Activated CD8-positive, alpha-beta memory T cell treated with anti-CD3 and anti-CD28 coated beads, Interleukin-2, amount 50 U/mL, for 4 hours (primary cell): ENCODE measurements around the gene STXBP4.

ENCODE experiments used
- DNase-seq: peaks from one replicate; pipeline ENCODE4 v3.0.0-alpha.2; 2020

Gene STXBP4

GRCh38 chr17:55133583-55133982, 165.0 kb downstream of the STXBP4 start:
- no peak for DNase-seq

DNA sequence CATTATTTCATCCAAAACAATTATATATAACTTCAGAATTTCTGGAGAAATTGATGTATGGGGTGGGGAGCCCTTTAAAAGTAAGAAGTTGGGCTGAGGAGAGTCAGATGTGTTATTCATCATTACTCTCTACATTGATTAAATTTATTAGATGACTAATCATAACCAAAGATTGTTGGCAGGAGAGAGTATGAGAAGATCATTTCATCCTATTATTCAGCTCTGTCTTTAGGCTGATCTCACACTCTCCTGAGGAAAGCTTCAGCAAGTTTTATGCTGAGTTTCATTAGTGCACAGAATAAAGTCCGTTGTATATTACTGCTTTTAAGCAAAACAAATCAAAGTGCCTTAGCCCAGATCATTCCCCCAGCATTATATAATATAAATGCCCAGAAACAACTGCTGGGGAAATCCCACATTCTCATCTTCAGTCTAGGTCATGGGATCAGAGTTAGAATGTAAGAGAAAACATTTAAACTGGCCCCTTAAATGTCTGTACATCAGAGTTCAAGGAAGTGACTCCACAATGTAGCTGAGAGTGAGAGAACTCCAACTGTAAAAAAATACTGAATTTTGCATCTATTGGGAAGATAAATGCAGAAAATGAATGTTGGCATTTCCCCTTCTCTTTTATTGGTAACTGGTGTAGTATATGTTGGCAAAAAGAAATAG, 166.1 kb downstream of the STXBP4 start:
- no peak for DNase-seq

- DNase-seq, result no peak
These were observed 172.2 kb downstream of the STXBP4 start for GRCh38 chr17:55140809-55141208.

DNA sequence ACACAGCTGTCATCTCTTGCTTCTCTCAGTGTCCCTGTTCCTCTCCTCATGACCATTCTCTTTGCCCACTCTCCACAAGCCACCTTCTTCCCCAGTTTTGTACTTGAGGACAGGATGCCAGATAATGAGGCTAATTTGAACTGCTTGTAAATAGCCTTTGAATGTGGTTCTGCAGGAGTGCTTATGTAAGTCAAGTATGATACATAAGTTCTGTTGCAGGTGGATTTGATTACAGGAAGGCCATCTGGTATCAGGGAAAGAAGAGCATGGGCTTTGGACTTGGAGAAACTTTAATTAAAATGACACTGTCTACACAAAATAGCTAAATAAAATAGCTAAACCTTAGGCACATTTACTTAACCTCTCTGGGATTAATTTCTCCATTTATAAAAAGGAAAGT, 176.0 kb downstream of the STXBP4 start:
- DNase-seq, result no peak

- DNase-seq, result no peak
These were observed 180.9 kb downstream of the STXBP4 start for GRCh38 chr17:55149485-55149884.

GRCh38 chr17:55152236-55152635, 183.7 kb downstream of the STXBP4 start:
- no peak for DNase-seq

- no peak for DNase-seq
These were observed 185.5 kb downstream of the STXBP4 start for GRCh38 chr17:55154101-55154500.

- no peak for DNase-seq
These were observed 187.4 kb downstream of the STXBP4 start for GRCh38 chr17:55155856-55156560.

GRCh38 chr17:55157165-55157564, 188.6 kb downstream of the STXBP4 start:
- DNase-seq, result no peak

DNA sequence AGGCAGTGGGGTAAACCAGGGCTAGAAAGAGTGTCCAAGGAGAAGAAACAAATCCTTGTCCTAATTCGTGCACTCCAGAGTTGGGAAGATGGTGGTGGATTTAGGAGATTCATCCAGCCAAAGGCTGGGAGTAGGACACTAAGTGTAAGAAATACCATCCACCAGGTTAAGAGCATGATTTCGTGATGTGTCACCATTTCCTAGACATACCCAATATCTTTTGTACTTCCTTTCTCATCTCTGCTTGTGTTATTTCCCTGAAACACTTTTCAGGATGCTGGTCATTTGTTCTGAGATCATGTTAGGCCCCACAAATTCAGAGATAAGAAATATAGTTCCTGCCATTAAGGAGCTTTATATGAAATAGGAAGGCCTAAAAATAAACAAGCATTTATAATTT, 189.9 kb downstream of the STXBP4 start:
- DNase-seq, result no peak

DNA sequence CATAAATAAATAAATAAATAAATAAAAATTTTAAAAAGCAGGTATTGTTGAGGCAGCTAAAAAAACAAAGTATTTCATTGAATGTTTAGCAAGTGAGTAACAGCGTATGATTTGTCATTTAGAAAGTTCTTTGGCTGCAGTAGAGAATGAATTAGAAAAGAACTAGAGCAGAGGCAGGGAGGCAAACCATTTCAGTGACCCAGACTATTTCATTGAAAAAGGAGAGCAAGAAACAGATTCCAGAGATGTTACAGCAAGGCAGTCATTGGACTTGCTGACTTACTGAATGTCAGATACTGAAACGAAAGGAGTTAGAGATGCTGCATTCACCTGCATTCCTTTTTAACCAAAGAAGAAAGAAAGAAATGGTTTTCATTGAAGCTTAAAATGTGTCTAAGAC, 190.7 kb downstream of the STXBP4 start:
- DNase-seq, result no peak

DNA sequence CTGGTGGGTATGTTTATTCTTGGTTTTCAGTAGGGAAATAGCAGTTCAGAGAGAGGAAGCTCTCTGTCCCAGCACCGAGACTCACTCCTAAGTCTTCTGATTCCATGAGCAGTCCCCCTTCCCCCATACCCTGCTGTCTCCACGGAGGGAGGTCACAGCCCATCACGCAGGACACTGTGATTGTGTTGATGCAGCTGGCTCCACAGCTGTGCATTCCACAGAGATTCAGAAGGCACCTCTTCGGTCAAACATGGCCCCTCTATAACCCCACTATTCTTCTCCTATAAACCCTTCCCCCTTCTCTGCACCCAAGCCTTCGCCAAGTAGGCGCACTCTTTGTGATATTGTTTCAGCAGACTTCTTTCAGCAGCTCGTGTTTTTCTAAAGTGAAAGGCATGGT, 191.9 kb downstream of the STXBP4 start:
- DNase-seq, result no peak

DNA sequence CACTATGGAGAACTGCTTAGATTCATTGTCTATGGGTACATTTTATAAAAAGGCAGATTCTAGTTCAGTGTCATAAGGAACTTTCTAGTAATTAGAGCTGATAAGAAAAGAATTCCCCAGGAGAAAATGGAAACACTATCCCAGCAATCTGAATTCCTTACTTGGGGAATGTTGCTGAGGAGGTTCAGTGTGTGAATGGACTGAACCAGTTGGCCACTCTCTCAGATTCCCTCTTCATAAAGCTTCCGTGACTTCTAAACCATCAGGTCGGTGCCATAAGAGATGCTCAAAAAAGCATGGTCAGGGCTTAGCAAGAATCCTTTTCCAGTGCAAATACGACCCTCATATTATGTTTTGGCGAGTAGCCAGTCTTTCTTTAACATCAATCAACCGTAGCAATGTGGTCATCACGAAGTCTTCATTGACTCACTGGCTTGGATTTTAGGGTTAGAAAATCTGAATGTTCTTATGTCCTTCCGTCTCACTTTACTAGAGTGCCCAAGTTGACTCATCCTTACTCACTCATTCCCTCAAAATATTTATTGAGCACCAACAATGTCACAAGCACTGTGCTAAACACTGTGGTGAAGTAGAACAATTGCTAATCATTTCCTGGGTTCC, 193.5 kb downstream of the STXBP4 start:
- no peak for DNase-seq

DNA sequence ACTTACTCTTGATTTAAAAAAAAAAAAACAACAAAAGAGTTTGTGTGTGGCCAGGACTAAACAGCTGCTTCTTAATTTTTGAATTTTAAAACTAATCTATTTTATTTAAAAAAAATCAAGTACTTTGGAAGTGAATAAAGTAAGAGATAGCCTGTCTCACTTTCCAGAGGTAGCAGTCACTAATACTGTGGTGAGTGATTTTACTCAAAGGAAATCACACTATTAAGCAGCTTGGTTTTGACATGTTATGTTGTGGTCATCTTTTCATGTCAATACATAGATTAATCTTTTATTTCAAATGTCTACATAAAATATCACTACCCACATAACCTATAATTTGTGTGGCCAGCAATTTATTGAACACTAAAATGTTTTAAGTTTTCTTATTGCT, 194.0 kb downstream of the STXBP4 start:
- no peak for DNase-seq

DNA sequence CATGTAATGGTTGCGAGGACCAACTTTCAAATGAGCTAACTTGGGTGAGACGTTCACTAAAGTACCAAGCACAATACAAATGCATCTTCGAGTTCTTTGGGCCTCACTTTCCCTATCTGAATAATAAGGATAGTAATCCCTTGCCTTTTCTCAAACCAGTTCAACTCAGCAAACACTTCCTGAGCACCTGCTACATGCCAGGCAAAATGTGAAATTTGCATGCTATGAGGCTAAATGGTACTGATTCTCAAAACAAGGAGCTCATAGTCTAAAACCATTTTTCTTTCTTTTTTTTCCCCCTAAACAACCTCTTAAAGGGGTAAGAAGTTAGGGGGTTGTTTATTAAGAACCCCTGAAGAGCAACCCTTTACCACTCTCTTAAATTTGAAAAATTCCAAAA, 194.8 kb downstream of the STXBP4 start:
- no peak for DNase-seq

DNA sequence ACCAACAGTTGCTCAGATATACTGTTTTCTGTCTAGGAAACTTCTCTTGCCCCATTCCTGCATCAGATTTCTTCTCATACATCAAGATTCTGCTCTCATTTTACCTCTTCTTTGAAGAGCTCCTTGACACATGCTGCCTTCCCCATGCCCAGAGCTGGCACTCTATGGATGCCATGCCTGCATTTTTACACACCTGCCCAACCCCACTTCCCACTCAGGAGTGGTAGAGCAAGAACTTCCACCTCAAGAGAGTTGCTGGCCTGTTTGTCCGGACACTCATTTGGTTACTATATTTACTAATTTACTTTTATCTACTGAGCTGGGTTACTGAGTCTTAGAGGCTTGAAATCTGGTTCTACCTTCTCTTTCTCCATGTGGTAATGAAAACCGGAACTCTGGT, 197.9 kb downstream of the STXBP4 start:
- DNase-seq, result no peak

GRCh38 chr17:55167024-55167725, 198.6 kb downstream of the STXBP4 start:
- no peak for DNase-seq

- DNase-seq, result no peak
These were observed 200.6 kb downstream of the STXBP4 start for GRCh38 chr17:55168958-55169687.

GRCh38 chr17:55171634-55172328, 203.2 kb downstream of the STXBP4 start:
- DNase-seq, result no peak

DNA sequence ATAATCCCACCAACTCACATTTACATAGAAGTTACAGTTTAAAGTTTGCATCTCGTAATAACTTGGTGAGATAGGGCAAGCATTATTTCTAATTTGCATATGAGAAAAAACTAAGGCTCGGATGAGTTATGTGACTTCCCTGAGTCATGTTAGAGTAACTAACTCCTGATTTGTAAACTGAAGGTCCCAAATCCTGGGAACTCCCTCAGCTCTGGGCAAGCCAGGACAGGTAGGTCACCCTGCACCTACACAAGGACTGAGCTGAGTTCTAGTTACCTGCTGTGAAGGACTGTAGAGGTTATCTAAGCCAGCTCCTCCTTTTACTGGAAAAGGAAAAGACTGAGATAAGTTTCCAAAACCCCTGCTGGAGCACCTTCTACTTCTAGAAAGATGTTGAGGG, 204.0 kb downstream of the STXBP4 start:
- no peak for DNase-seq

DNA sequence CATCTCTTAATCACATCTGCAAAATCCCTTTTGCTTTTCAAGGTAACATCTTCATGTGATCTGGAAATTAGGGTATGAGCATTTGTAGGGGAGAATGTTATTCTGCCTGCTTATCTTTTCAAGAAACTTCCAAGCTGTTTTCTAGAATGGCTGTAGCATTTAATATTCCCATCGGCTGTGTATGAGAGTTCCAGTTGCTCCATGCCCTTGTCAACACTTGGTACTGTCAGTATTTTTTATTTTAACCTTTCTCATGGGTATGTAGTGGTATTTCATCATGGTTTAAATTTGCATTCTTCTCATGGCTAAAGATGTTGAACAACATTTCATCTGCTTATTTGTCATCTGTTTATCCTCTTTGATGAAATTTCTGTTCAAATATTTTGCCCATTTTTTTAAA, 205.6 kb downstream of the STXBP4 start:
- DNase-seq, result no peak

DNA sequence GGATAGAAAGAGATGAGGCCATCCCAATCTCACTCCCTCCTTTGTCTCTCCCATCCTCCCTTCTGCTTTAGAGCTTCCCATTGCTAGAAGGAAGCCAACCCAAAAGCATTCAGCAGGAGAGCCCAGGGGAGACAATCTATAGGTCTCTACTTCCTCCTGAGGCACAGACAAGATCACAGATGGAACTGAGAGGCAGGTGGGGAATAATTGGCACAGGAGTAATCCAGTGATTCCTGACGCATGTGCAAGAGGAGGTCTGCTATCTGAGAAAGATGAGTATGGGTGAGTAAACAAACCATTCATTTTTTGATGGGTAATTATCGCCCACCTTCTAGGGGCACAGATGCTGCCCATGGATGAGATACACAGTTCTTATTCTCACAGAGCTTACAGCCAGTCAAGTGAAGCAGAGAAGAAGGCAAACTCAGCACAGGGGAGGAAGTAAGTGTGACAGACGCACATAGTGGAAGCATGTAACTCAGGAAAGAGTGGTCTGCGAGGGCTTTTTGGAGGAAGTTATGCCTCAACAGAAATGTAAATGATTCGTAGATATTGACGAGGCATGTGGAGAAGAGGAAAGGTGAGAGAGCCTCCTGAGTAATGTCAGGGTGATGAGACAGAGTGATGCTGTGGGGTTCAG, 207.3 kb downstream of the STXBP4 start:
- no peak for DNase-seq
